HG02973 (cell line): ENCODE measurements around the gene LDLRAD3.

Experiments
- ATAC-seq: cut with Tn5 transposase; IDR thresholded peaks from one replicate; pipeline ENCODE4 v1.9.1; 2021; ENCODE audit warnings: moderate library complexity; ENCODE audit not compliant: unreplicated experiment

LDLRAD3 gene

GRCh38 chr11:36094164-36094563, 150.3 kb downstream of the LDLRAD3 start:
- no peak for ATAC-seq

DNA sequence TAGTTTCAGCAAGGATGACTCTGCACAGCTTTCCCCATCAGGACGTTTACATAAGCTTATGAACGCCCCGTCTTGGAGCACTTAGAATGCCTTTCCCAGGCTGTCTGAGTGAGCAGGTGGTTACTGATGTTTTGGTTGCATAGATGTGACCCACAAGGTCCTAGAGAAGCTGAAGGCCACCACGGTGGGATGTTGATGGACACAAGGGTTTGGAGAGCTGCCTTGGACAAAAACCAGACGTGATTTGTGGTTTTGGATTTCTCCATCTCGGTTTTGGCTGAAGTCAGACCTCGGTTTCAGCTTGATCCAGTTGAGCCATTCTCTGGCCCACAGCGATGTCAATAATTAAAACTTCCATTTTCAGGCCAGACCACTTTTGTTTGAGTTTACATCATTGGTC, 151.9 kb downstream of the LDLRAD3 start:
- no peak for ATAC-seq

- ATAC-seq: no peak
Observed at GRCh38 chr11:36097219-36097650, 153.4 kb downstream of the LDLRAD3 start.

GRCh38 chr11:36098087-36098486, 154.2 kb downstream of the LDLRAD3 start:
- ATAC-seq: no peak

GRCh38 chr11:36098853-36099375, 155.1 kb downstream of the LDLRAD3 start:
- ATAC-seq: no peak

GRCh38 chr11:36101466-36101865, 157.6 kb downstream of the LDLRAD3 start:
- no peak for ATAC-seq

GRCh38 chr11:36102868-36103267, 159.0 kb downstream of the LDLRAD3 start:
- no peak for ATAC-seq

GRCh38 chr11:36103933-36104530, 160.2 kb downstream of the LDLRAD3 start:
- no peak for ATAC-seq

DNA sequence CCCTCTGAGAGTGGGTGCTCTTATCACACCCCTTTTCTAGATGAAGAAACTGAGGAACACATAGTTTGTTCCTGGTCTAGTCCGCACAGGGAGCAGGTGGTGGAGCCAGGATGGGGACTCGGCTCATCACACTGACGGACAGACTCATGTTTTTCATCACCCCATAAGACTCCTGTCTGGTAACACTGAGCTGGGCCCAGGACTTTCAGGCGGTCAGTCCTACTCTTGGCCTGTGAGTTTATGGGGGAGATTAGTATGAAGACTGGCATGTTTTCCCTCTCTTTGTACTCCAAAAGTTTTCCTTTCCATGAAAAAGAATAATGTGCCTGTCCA, 160.8 kb downstream of the LDLRAD3 start:
- no peak for ATAC-seq

GRCh38 chr11:36105743-36106581, 162.1 kb downstream of the LDLRAD3 start:
- no peak for ATAC-seq

GRCh38 chr11:36107547-36107946, 163.7 kb downstream of the LDLRAD3 start:
- no peak for ATAC-seq

GRCh38 chr11:36108881-36109589, 165.2 kb downstream of the LDLRAD3 start:
- ATAC-seq: no peak

GRCh38 chr11:36109590-36109849, 165.7 kb downstream of the LDLRAD3 start:
- no peak for ATAC-seq

DNA sequence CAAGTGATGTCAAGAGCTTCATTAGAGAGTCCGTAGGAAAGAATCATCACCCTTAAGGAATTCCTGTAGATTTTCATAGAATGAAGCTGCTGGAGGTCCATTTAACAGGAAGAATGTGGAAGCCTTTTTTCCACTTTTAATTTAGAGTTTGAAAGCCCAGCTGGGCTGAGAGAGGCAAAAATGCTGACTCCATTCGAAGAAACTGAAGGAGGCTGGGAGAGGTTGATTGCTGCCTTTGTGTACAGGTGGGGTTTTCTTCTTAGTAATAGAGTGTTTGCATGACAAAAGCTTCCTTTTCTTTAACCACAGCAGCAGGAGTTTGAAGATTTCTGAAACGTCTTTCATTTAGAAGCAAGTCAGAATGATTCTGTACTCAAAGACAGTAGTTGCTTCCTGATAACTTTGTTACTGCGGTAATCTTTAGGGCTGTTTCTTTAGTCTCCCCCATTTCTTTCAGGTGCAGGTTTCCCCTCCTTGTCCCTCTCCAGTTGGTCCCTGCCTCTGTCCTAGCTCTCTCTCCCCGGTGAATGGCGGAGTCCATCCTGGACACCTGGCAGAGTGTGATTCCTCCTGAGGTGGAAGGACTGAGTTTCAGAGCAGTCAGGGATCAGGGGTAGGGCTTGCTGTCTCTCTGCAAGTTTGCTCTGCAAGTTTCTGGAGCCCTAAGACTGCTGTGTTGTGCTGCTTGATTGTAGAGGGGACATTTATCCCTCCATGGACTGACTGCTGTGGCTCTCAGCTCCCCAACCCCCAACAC, 166.2 kb downstream of the LDLRAD3 start:
- no peak for ATAC-seq

DNA sequence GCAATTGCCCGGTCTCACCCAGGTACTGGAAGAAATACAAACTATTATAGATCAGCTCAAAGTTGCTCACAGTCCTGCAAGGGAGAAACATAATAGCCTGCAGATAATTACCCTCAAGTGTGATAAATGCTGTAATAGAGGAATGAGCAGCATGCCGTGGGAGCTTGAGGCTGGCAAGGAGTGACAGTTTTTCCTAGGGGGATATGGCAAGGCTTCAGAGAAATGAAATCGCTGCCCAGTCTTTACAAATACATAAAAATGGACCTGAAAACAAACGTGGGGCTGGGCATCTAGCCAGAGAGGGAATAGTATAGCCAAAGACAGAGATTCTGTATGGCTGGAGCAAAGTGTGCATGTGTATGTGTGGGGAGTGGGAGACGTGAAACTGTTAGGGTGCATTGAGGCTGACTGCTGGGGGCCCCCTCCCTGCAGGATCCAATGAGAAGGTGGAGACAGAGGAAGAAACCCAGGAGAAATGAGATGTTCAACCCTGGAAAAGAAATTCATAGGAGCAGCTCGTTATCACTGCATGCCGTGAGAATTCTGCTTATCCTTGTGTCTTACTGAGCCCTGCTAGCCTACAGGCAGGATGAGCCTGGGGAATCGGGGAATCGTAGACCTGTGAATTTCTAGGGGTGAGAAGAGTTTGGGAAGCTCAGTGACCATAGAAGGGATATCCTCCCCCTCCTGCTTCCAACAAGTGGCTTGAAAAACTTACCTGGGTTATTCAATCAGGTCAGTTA, 167.0 kb downstream of the LDLRAD3 start:
- no peak for ATAC-seq

DNA sequence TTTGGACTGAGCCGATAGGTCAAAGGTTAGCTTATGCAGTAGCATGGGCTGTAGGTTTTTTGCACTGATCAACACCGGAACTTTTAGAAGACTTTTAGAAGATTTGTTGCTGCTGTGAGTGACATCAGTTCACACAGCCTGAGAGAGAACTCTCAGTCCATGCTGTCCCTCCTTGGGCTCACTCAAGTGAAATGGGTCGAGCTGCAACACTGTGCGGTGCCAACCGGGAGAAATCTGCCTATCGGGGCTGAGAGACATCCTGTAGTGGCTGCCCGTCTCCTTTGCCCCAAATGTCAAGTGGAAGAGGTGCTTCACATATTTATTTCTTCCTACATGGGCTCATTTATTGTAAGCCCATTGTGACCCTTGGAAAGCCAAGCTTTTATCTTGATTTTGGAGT, 170.2 kb downstream of the LDLRAD3 start:
- no peak for ATAC-seq

GRCh38 chr11:36115378-36115801, 171.5 kb downstream of the LDLRAD3 start:
- ATAC-seq: no peak

DNA sequence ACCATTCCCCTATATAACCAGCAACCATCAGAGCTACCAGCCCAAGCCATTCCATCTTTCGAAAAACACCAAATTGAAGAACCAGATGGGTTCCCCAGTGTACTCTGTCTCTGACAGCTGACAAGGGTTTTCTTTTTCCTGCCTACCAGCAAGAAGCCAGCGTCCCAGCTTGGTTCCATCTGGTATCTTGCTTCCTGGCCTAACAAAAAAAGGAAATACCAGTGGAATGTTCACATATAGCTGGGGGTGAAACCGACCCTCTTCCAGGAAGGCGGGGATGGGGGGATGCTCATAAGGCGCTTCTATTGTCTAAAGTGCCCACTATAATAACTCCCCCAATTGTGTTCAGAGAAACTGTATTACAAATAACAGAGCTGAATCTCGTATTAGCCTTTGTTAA, 172.3 kb downstream of the LDLRAD3 start:
- no peak for ATAC-seq

DNA sequence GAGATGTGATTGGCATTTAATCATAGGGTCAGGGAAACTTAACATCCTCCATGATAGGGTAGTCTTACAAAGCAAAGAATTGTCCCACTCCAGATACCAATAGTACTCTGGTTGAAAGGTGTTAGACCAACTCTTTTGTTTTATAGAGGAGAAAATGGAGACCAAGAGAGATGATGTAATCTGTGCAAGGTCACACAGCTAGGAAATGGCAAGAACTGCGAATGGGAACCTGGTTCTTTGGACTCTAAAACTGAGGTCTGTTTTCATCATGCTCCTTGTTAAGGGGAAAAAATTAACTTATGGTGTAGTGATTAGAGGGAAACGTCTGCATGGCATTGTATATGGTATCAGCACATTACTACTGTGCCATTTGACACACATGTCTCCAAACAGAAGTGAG, 174.2 kb downstream of the LDLRAD3 start:
- no peak for ATAC-seq

GRCh38 chr11:36119300-36119699, 175.4 kb downstream of the LDLRAD3 start:
- ATAC-seq: no peak

DNA sequence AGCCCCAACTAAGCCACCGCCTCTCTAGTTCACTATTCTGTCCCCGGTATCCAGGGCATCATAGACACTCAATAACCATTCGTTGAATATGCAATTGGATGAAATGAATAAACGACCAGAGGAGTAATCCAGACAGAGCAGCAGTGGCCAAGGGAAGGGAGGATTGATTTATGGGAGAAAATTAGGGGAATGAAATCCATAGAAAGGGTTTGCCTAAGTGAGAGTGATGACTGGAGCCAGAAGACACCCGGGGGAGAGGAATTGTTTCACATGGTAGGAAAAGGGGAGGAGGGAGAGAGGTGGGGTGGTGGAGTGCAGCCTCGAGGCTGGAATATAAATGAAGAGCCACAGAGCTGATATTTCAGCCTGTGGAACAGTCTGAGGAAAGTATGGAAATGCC, 177.2 kb downstream of the LDLRAD3 start:
- no peak for ATAC-seq
